HEK293 (cell line): ENCODE measurements around the gene LIN9.

ENCODE experiments used
- CTCF ChIA-PET: fragments of 350-600 bp; formaldehyde crosslinking; extraction: SDS; loops from one replicate; lab custom pipeline; 2021; ENCODE audit warnings: antibody characterized with exemption; lab: Yijun Ruan, JAX
- POLR2A ChIA-PET: fragments of 300-600 bp; formaldehyde crosslinking; extraction: SDS; loops from one replicate; lab custom pipeline; 2020; ENCODE audit warnings: antibody characterized with exemption, inconsistent platforms; lab: Yijun Ruan, JAX
- H3K27ac ChIP-seq: fragments of 200-500 bp; sonication (Bioruptor generic); 2 replicates; pipeline ENCODE4 v1.5.1; 2014; ENCODE audit warnings: low read depth, low read length, control low read depth, inconsistent platforms; ENCODE audit errors: extremely low read depth
- H3K36me3 ChIP-seq, 2 experiments: fragments of 200-500 bp in 1 of 2; sonication (Bioruptor generic) in 1 of 2; 1 replicate in 1 of 2; 2 replicates in 1 of 2; pipeline ENCODE4 v1.5.1; 2014 to 2017; ENCODE audit warnings: inconsistent platforms in 2 of 2, low read length in 2 of 2; ENCODE audit not compliant: control insufficient read depth in 2 of 2, insufficient read depth in 1 of 2
- H3K4me1 ChIP-seq: fragments of 200-500 bp; sonication (Bioruptor generic); 2 replicates; pipeline ENCODE4 v1.5.1; 2014; ENCODE audit warnings: mild to moderate bottlenecking, low read length, inconsistent platforms; ENCODE audit not compliant: control insufficient read depth, insufficient read depth
- H3K4me3 ChIP-seq: 2 replicates; pipeline ENCODE4 v1.5.1; 2011; ENCODE audit warnings: low read depth, mild to moderate bottlenecking, control low read depth, low read length, moderate library complexity
- H3K9me3 ChIP-seq: fragments of 200-500 bp; sonication (Bioruptor generic); 2 replicates; pipeline ENCODE4 v1.5.1; 2014; ENCODE audit warnings: low read depth, low read length, inconsistent platforms; ENCODE audit not compliant: control insufficient read depth, insufficient read depth
- ATF2 ChIP-seq: fragments of 450-650 bp; formaldehyde crosslinking; IDR thresholded peaks from 2 replicates; pipeline ENCODE4 v1.5.1; 2016; ENCODE audit warnings: missing biosample characterization, missing genetic modification characterization, low read depth
- IKZF3 ChIP-seq: fragments of 450-650 bp; IDR thresholded peaks from 2 replicates; pipeline ENCODE4 v1.5.0; 2018; ENCODE audit warnings: missing biosample characterization, mild to moderate bottlenecking, missing genetic modification characterization, moderate library complexity
- MZF1 ChIP-seq: fragments of 450-650 bp; formaldehyde crosslinking; IDR thresholded peaks from 2 replicates; pipeline ENCODE4 v1.5.1; 2017; ENCODE audit warnings: missing biosample characterization, missing genetic modification characterization, borderline replicate concordance
- OSR2 ChIP-seq: fragments of 450-650 bp; formaldehyde crosslinking; IDR thresholded peaks from 2 replicates; pipeline ENCODE4 v1.5.1; 2016; ENCODE audit warnings: missing biosample characterization, missing genetic modification characterization
- SETDB1 ChIP-seq: IDR thresholded peaks from one replicate; pipeline ENCODE4 v1.6.1; 2017; ENCODE audit warnings: mild to moderate bottlenecking, low read length, moderate library complexity, mixed read lengths; ENCODE audit not compliant: insufficient read length
- ZBTB48 ChIP-seq: fragments of 450-650 bp; formaldehyde crosslinking; IDR thresholded peaks from 2 replicates; pipeline ENCODE4 v1.5.1; 2016; ENCODE audit warnings: missing biosample characterization, missing genetic modification characterization
- ZFHX2 ChIP-seq: fragments of 450-650 bp; formaldehyde crosslinking; conservative IDR thresholded peaks from 2 replicates; pipeline ENCODE4 v1.5.1; 2016; ENCODE audit warnings: missing biosample characterization, missing genetic modification characterization
- ZFP3 ChIP-seq: fragments of 450-650 bp; formaldehyde crosslinking; IDR thresholded peaks from 2 replicates; pipeline ENCODE4 v1.5.1; 2016; ENCODE audit warnings: low read depth, missing biosample characterization, missing genetic modification characterization
- ZFP41 ChIP-seq: fragments of 450-650 bp; formaldehyde crosslinking; IDR thresholded peaks from 2 replicates; pipeline ENCODE4 v1.5.1; 2016; ENCODE audit warnings: missing biosample characterization, missing genetic modification characterization, borderline replicate concordance
- ZNF10 ChIP-seq: fragments of 450-650 bp; formaldehyde crosslinking; IDR thresholded peaks from 2 replicates; pipeline ENCODE4 v1.5.1; 2017; ENCODE audit warnings: missing biosample characterization, missing genetic modification characterization
- ZNF114 ChIP-seq: fragments of 450-650 bp; formaldehyde crosslinking; IDR thresholded peaks from 2 replicates; pipeline ENCODE4 v1.5.0; 2017; ENCODE audit warnings: missing biosample characterization, missing genetic modification characterization
- ZNF121 ChIP-seq: fragments of 450-650 bp; formaldehyde crosslinking; IDR thresholded peaks from 2 replicates; pipeline ENCODE4 v1.5.1; 2016; ENCODE audit warnings: missing biosample characterization, missing genetic modification characterization
- ZNF157 ChIP-seq: fragments of 450-650 bp; formaldehyde crosslinking; IDR thresholded peaks from 2 replicates; pipeline ENCODE4 v1.5.1; 2016; ENCODE audit warnings: missing biosample characterization, missing genetic modification characterization
- ZNF184 ChIP-seq: fragments of 450-650 bp; IDR thresholded peaks from 2 replicates; pipeline ENCODE4 v1.5.1; 2018; ENCODE audit warnings: missing biosample characterization, mild to moderate bottlenecking, missing genetic modification characterization
- ZNF19 ChIP-seq: fragments of 450-650 bp; formaldehyde crosslinking; IDR thresholded peaks from 2 replicates; pipeline ENCODE4; 2016; ENCODE audit warnings: missing biosample characterization, missing genetic modification characterization, low read depth
- ZNF274 ChIP-seq, 2 experiments: fragments of 200-500 bp in 1 of 2; fragments of 450-650 bp in 1 of 2; sonication (Bioruptor generic) in 1 of 2; formaldehyde crosslinking in 1 of 2; IDR thresholded peaks; 2 replicates each; pipeline versions ENCODE4 v1.5.1 to v1.6.1; 2014 to 2016; ENCODE audit warnings: borderline replicate concordance in 1 of 2, inconsistent platforms in 1 of 2, low read length in 1 of 2, missing biosample characterization in 1 of 2, missing genetic modification characterization in 1 of 2
- ZNF416 ChIP-seq: fragments of 450-650 bp; formaldehyde crosslinking; IDR thresholded peaks from 2 replicates; pipeline ENCODE4 v1.5.1; 2016; ENCODE audit warnings: missing biosample characterization, missing genetic modification characterization
- ZNF677 ChIP-seq: fragments of 450-650 bp; IDR thresholded peaks from 2 replicates; pipeline ENCODE4 v1.5.0; 2018; ENCODE audit warnings: missing biosample characterization, mild to moderate bottlenecking, missing genetic modification characterization, moderate library complexity
- ZNF701 ChIP-seq: fragments of 450-650 bp; formaldehyde crosslinking; IDR thresholded peaks from 2 replicates; pipeline ENCODE4 v1.5.1; 2016; ENCODE audit warnings: missing biosample characterization, missing genetic modification characterization
- ZNF768 ChIP-seq: fragments of 450-650 bp; formaldehyde crosslinking; IDR thresholded peaks from 2 replicates; pipeline ENCODE4 v1.5.1; 2018; ENCODE audit warnings: missing biosample characterization, mild to moderate bottlenecking, missing genetic modification characterization
- TF ChIP-seq, protein P1 (sequence below): fragments of 450-650 bp; formaldehyde crosslinking; IDR thresholded peaks from 2 replicates; pipeline ENCODE4; 2016; ENCODE audit warnings: missing biosample characterization, missing genetic modification characterization
- TF ChIP-seq, protein P2 (sequence below): fragments of 450-650 bp; formaldehyde crosslinking; conservative IDR thresholded peaks from 2 replicates; pipeline ENCODE4 v1.5.1; 2016; ENCODE audit warnings: low read depth, missing biosample characterization, missing genetic modification characterization

LIN9 gene

GRCh38 chr1:226236826-226237225, 72.1 kb downstream of the LIN9 start (continued):
- TF ChIP-seq ATF2 (tag by site-specific recombination) (no peak), ZBTB48 (tag by site-specific recombination) (no peak), ZFP41 (tag by site-specific recombination) (no peak), ZNF274 (IDR thresholded peaks at IDR 0.05; ENCODE audit: low read length) (no peak), ZNF274 (tag by site-specific recombination; IDR thresholded peaks at IDR 0.05; ENCODE audit: borderline replicate concordance) (no peak), ZNF416 (tag by site-specific recombination) (no peak), ZNF768 (tag by site-specific recombination) (no peak), ZNF10 (tag by site-specific recombination) (no peak), SETDB1 (no peak)
- TF ChIP-seq, protein P1, sequence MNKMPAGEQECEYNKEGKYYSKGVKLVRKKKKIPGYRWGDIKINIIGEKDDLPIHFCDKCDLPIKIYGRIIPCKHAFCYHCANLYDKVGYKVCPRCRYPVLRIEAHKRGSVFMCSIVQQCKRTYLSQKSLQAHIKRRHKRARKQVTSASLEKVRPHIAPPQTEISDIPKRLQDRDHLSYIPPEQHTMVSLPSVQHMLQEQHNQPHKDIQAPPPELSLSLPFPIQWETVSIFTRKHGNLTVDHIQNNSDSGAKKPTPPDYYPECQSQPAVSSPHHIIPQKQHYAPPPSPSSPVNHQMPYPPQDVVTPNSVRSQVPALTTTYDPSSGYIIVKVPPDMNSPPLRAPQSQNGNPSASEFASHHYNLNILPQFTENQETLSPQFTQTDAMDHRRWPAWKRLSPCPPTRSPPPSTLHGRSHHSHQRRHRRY (tag by site-specific recombination) = no peak

GRCh38 chr1:226233806-226234205, 75.2 kb downstream of the LIN9 start:
- ChIA-PET CTCF (interaction anchor here (1.0 to 2.1 kb wide), 2 partner anchors 10 to 15 kb away, joined by 3 to 4 read pairs; partner anchors contain the start of gene MIXL1), POLR2A (no interaction called here)
- Histone ChIP-seq H3K36me3 (peaks cover 47 to 78% of the 10 kb centered on the region in 2 experiments), H3K27ac (no peak overlapping the region), H3K9me3 (no peaks in the 10 kb centered on the region), H3K4me3 (no peak overlapping the region), H3K4me1 (no peaks in the 10 kb centered on the region)
- TF ChIP-seq ZNF19 = no peak
- TF ChIP-seq ZFHX2 = no peak
- no peak for TF ChIP-seq ZNF114 (tag by site-specific recombination)
- no peak for TF ChIP-seq ZNF184 (tag by site-specific recombination)
- TF ChIP-seq OSR2 (tag by site-specific recombination) = no peak
- no peak for TF ChIP-seq ZNF701
- TF ChIP-seq MZF1 (tag by site-specific recombination) = no peak
- TF ChIP-seq ZNF677 (tag by site-specific recombination) = no peak
- TF ChIP-seq, protein P2, sequence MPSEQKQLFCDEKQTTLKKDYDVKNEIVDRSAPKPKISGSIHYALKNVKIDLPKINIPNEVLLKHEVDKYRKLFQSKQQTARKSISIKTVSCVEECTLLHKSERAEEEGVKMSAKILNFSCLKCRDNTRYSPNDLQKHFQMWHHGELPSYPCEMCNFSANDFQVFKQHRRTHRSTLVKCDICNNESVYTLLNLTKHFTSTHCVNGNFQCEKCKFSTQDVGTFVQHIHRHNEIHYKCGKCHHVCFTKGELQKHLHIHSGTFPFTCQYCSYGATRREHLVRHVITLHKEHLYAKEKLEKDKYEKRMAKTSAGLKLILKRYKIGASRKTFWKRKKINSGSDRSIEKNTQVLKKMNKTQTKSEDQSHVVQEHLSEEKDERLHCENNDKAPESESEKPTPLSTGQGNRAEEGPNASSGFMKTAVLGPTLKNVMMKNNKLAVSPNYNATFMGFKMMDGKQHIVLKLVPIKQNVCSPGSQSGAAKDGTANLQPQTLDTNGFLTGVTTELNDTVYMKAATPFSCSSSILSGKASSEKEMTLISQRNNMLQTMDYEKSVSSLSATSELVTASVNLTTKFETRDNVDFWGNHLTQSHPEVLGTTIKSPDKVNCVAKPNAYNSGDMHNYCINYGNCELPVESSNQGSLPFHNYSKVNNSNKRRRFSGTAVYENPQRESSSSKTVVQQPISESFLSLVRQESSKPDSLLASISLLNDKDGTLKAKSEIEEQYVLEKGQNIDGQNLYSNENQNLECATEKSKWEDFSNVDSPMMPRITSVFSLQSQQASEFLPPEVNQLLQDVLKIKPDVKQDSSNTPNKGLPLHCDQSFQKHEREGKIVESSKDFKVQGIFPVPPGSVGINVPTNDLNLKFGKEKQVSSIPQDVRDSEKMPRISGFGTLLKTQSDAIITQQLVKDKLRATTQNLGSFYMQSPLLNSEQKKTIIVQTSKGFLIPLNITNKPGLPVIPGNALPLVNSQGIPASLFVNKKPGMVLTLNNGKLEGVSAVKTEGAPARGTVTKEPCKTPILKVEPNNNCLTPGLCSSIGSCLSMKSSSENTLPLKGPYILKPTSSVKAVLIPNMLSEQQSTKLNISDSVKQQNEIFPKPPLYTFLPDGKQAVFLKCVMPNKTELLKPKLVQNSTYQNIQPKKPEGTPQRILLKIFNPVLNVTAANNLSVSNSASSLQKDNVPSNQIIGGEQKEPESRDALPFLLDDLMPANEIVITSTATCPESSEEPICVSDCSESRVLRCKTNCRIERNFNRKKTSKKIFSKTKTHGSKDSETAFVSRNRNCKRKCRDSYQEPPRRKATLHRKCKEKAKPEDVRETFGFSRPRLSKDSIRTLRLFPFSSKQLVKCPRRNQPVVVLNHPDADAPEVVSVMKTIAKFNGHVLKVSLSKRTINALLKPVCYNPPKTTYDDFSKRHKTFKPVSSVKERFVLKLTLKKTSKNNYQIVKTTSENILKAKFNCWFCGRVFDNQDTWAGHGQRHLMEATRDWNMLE (tag by site-specific recombination) = no peak
- no peak for TF ChIP-seq ZNF121
- TF ChIP-seq ZFP3 (tag by site-specific recombination) = no peak
- TF ChIP-seq ZNF157 (tag by site-specific recombination) = no peak
- no peak for TF ChIP-seq IKZF3
